GM23338 (cell line): ENCODE results near the gene STK24. TPM values are rescaled to one million over a fixed set of nuclear protein-coding genes. Genes with fewer than 3 reads are reported as not detected.

Source experiments
- ATAC-seq: fragments of 200-7000 bp; cut with Tn5 transposase; 3 replicates; pipeline ENCODE4 v1.9.1; 2020
- DNase-seq: peaks from one replicate; pipeline ENCODE4 v3.0.0-alpha.2; 2015; ENCODE audit warnings: low spot score
- H2AFZ ChIP-seq: fragments of 200-600 bp; sonication (generic); 2 replicates; pipeline ENCODE4 v1.8.0; 2016; ENCODE audit warnings: antibody characterized with exemption, mild to moderate bottlenecking, moderate library complexity
- H3F3A ChIP-seq: fragments of 200-600 bp; sonication (generic); replicated peaks from 2 replicates; pipeline ENCODE4 v1.8.0; 2017; ENCODE audit warnings: antibody characterized with exemption, mixed run types, low read depth
- H3K27ac ChIP-seq: fragments of 200-600 bp; sonication (generic); 2 replicates; pipeline ENCODE4 v1.6.1; 2016; ENCODE audit warnings: low read depth
- H3K27me3 ChIP-seq: fragments of 200-600 bp; sonication (generic); 2 replicates; pipeline ENCODE4 v1.8.0; 2016; ENCODE audit warnings: mild to moderate bottlenecking, mixed run types, moderate library complexity; ENCODE audit not compliant: insufficient read depth
- H3K36me3 ChIP-seq: fragments of 200-600 bp; sonication (generic); 2 replicates; pipeline ENCODE4 v1.8.0; 2016; ENCODE audit warnings: mild to moderate bottlenecking; ENCODE audit not compliant: insufficient read depth
- H3K4me1 ChIP-seq: fragments of 200-600 bp; sonication (generic); 2 replicates; pipeline ENCODE4 v1.8.0; 2016; ENCODE audit warnings: mild to moderate bottlenecking, moderate library complexity; ENCODE audit not compliant: insufficient read depth
- H3K4me2 ChIP-seq: fragments of 200-600 bp; sonication (generic); 2 replicates; pipeline ENCODE4 v1.7.1; 2017; ENCODE audit warnings: mixed run types
- H3K4me3 ChIP-seq: fragments of 200-600 bp; sonication (generic); 2 replicates; pipeline ENCODE4 v1.6.1; 2016; ENCODE audit warnings: mixed run types
- H3K79me2 ChIP-seq: fragments of 200-600 bp; sonication (generic); replicated peaks from 2 replicates; pipeline ENCODE4 v1.8.0; 2017; ENCODE audit warnings: mild to moderate bottlenecking; ENCODE audit not compliant: insufficient read depth
- H3K9me2 ChIP-seq: fragments of 200-600 bp; sonication (generic); 2 replicates; pipeline ENCODE4 v1.8.0; 2017; ENCODE audit not compliant: insufficient read depth
- H4K20me1 ChIP-seq: fragments of 200-600 bp; sonication (generic); replicated peaks from 2 replicates; pipeline ENCODE4 v1.8.0; 2017; ENCODE audit warnings: mild to moderate bottlenecking; ENCODE audit not compliant: insufficient read depth
- H3K27ac Mint-ChIP-seq: 2 replicates; pipeline ENCODE4 v1.8.0; 2020; ENCODE audit warnings: inconsistent platforms, mild to moderate bottlenecking, moderate library complexity, mixed read lengths
- H3K27me3 Mint-ChIP-seq: 3 replicates; pipeline ENCODE4 v1.8.0; 2022; ENCODE audit warnings: low read depth, mild to moderate bottlenecking, moderate library complexity, mixed read lengths, inconsistent platforms; ENCODE audit not compliant: insufficient read depth, poor library complexity
- H3K36me3 Mint-ChIP-seq: 3 replicates; pipeline ENCODE4 v1.8.0; 2021; ENCODE audit warnings: low read depth, mild to moderate bottlenecking, inconsistent platforms, moderate library complexity, mixed read lengths
- H3K4me1 Mint-ChIP-seq: 3 replicates; pipeline ENCODE4 v1.8.0; 2020; ENCODE audit warnings: mild to moderate bottlenecking, inconsistent platforms, mixed read lengths
- H3K4me3 Mint-ChIP-seq: 3 replicates; pipeline ENCODE4 v1.8.0; 2021; ENCODE audit warnings: moderate library complexity, mild to moderate bottlenecking, inconsistent platforms, mixed read lengths
- H3K9me3 Mint-ChIP-seq: 3 replicates; pipeline ENCODE4 v1.8.0; 2020; ENCODE audit warnings: moderate library complexity, mild to moderate bottlenecking, inconsistent platforms, mixed read lengths
- CREB1 ChIP-seq: fragments of 250-450 bp; sonication (Bioruptor Pico); IDR thresholded peaks from 2 replicates; pipeline ENCODE4 v1.5.0; 2020; ENCODE audit warnings: low read depth, mild to moderate bottlenecking, moderate library complexity
- EZH2phosphoT487 ChIP-seq: fragments of 200-600 bp; sonication (generic); IDR thresholded peaks from one replicate; pipeline ENCODE4 v1.8.1; 2018; ENCODE audit warnings: antibody characterized with exemption; ENCODE audit not compliant: unreplicated experiment
- NANOG ChIP-seq: IDR thresholded peaks from 2 replicates; pipeline ENCODE4 v1.6.1; 2016; ENCODE audit warnings: antibody characterized with exemption, borderline replicate concordance
- POLR2AphosphoS5 ChIP-seq: IDR thresholded peaks from 2 replicates; pipeline ENCODE4 v1.6.1; 2016; ENCODE audit warnings: antibody characterized with exemption, low read depth
- STAT1 ChIP-seq: IDR thresholded peaks from one replicate; pipeline ENCODE4 v1.6.1; 2016; ENCODE audit warnings: antibody characterized with exemption; ENCODE audit not compliant: unreplicated experiment
- ZNF114 ChIP-seq: fragments of 250-450 bp; sonication (Bioruptor Pico); IDR thresholded peaks from 2 replicates; pipeline ENCODE4 v1.5.0; 2020; ENCODE audit warnings: mild to moderate bottlenecking, moderate library complexity
- polyA plus RNA-seq: library from polyadenylated mRNA; unstranded; fragments of >200 nt; fragmentation: Nextera tagmentation; extraction: Ambion mirVana; gene quantifications from 2 replicates; pipeline ENCODE4 v1.2.1, GENCODE V29; 2016
- total RNA-seq: library from RNA; depleted of rRNA; stranded (reverse); fragments of >200 nt; shearing (Covaris generic); gene quantifications from 2 replicates; pipeline ENCODE4 v1.2.3, GENCODE V29; 2014
- TF ChIP-seq, protein P1 (sequence below), 2 experiments: fragments of 200-600 bp in 1 of 2; sonication (generic) in 1 of 2; conservative IDR thresholded peaks; 2 replicates each; pipeline versions ENCODE4 v1.5.1 to v1.6.1; 2016 to 2017; ENCODE audit warnings: antibody characterized with exemption in 2 of 2, low read depth in 2 of 2, mild to moderate bottlenecking in 2 of 2, moderate library complexity in 1 of 2
- TF ChIP-seq, protein P2 (sequence below): fragments of 250-450 bp; sonication (Bioruptor Pico); IDR thresholded peaks from 2 replicates; pipeline ENCODE4 v1.5.0; 2020; ENCODE audit warnings: mild to moderate bottlenecking, moderate library complexity

Gene STK24
- total and polyA plus RNA-seq, 2 experiments from 2014 or later = 56.5 to 144 TPM

GRCh38 chr13:98405107-98405571 lies 171.8 kb downstream of the STK24 start:
- Histone ChIP-seq H3K4me3 (no peak overlapping the region), H2AFZ (no peak overlapping the region), H3K79me2 (no peaks in the 10 kb centered on the region), H3K4me2 (no peak overlapping the region), H4K20me1 (no peaks in the 10 kb centered on the region), H3F3A (no peaks in the 10 kb centered on the region), H3K36me3 (no peaks in the 10 kb centered on the region), H3K9me2 (no peaks in the 10 kb centered on the region), H3K4me1 (peaks cover 5% of the 10 kb centered on the region; the same call in 1 of the 2 replicates), H3K27ac (no peak overlapping the region; the same call in 1 of the 2 replicates), H3K27me3 (no peaks in the 10 kb centered on the region)
- H3K27me3 Mint-ChIP-seq = peaks cover 2% of the 10 kb centered on the region
- H3K4me3 Mint-ChIP-seq = no peak overlapping the region
- peak; percentile 83 for DNase-seq
- H3K9me3 Mint-ChIP-seq = no peaks in the 10 kb centered on the region
- H3K4me1 Mint-ChIP-seq = peaks cover 13% of the 10 kb centered on the region
- TF ChIP-seq, protein P1, sequence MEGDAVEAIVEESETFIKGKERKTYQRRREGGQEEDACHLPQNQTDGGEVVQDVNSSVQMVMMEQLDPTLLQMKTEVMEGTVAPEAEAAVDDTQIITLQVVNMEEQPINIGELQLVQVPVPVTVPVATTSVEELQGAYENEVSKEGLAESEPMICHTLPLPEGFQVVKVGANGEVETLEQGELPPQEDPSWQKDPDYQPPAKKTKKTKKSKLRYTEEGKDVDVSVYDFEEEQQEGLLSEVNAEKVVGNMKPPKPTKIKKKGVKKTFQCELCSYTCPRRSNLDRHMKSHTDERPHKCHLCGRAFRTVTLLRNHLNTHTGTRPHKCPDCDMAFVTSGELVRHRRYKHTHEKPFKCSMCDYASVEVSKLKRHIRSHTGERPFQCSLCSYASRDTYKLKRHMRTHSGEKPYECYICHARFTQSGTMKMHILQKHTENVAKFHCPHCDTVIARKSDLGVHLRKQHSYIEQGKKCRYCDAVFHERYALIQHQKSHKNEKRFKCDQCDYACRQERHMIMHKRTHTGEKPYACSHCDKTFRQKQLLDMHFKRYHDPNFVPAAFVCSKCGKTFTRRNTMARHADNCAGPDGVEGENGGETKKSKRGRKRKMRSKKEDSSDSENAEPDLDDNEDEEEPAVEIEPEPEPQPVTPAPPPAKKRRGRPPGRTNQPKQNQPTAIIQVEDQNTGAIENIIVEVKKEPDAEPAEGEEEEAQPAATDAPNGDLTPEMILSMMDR (conservative IDR thresholded peaks at IDR 0.05; ENCODE audit: low read depth in 2 of 2) = peak in 1 of 2 experiments; percentile 26; a peak in 3 of 4 replicates
- TF ChIP-seq POLR2AphosphoS5 = no peak
- no peak for TF ChIP-seq STAT1
- no peak overlapping the region for H3K27ac Mint-ChIP-seq
- ATAC-seq = peak; percentile 93
- H3K36me3 Mint-ChIP-seq = peaks cover 3% of the 10 kb centered on the region; the same call in 2 of the 3 replicates

GRCh38 chr13:98403076-98403475 lies 173.8 kb downstream of the STK24 start:
- H3F3A ChIP-seq = no peaks in the 10 kb centered on the region
- H3K9me2 ChIP-seq = no peaks in the 10 kb centered on the region
- DNase-seq (no peak), ATAC-seq (no peak)
- peaks cover 10% of the 10 kb centered on the region; the same call in 1 of the 2 replicates for H3K4me1 ChIP-seq
- H3K4me2 ChIP-seq = no peak overlapping the region
- no peak overlapping the region for H3K27ac Mint-ChIP-seq
- peaks cover 21% of the 10 kb centered on the region for H3K4me1 Mint-ChIP-seq
- H4K20me1 ChIP-seq = no peaks in the 10 kb centered on the region; the same call in 1 of the 2 replicates
- H2AFZ ChIP-seq = no peak overlapping the region
- no peaks in the 10 kb centered on the region for H3K9me3 Mint-ChIP-seq
- no peaks in the 10 kb centered on the region for H3K36me3 ChIP-seq
- H3K4me3 ChIP-seq = no peak overlapping the region
- H3K27ac ChIP-seq = no peak overlapping the region
- no peaks in the 10 kb centered on the region; the same call in 1 of the 3 replicates for H3K36me3 Mint-ChIP-seq
- H3K27me3 ChIP-seq = no peaks in the 10 kb centered on the region
- peaks cover 2% of the 10 kb centered on the region for H3K27me3 Mint-ChIP-seq
- no peaks in the 10 kb centered on the region for H3K79me2 ChIP-seq
- H3K4me3 Mint-ChIP-seq = no peak overlapping the region
- TF ChIP-seq STAT1 = no peak
- no peak for TF ChIP-seq POLR2AphosphoS5
- no peak for TF ChIP-seq NANOG
- TF ChIP-seq, protein P2, sequence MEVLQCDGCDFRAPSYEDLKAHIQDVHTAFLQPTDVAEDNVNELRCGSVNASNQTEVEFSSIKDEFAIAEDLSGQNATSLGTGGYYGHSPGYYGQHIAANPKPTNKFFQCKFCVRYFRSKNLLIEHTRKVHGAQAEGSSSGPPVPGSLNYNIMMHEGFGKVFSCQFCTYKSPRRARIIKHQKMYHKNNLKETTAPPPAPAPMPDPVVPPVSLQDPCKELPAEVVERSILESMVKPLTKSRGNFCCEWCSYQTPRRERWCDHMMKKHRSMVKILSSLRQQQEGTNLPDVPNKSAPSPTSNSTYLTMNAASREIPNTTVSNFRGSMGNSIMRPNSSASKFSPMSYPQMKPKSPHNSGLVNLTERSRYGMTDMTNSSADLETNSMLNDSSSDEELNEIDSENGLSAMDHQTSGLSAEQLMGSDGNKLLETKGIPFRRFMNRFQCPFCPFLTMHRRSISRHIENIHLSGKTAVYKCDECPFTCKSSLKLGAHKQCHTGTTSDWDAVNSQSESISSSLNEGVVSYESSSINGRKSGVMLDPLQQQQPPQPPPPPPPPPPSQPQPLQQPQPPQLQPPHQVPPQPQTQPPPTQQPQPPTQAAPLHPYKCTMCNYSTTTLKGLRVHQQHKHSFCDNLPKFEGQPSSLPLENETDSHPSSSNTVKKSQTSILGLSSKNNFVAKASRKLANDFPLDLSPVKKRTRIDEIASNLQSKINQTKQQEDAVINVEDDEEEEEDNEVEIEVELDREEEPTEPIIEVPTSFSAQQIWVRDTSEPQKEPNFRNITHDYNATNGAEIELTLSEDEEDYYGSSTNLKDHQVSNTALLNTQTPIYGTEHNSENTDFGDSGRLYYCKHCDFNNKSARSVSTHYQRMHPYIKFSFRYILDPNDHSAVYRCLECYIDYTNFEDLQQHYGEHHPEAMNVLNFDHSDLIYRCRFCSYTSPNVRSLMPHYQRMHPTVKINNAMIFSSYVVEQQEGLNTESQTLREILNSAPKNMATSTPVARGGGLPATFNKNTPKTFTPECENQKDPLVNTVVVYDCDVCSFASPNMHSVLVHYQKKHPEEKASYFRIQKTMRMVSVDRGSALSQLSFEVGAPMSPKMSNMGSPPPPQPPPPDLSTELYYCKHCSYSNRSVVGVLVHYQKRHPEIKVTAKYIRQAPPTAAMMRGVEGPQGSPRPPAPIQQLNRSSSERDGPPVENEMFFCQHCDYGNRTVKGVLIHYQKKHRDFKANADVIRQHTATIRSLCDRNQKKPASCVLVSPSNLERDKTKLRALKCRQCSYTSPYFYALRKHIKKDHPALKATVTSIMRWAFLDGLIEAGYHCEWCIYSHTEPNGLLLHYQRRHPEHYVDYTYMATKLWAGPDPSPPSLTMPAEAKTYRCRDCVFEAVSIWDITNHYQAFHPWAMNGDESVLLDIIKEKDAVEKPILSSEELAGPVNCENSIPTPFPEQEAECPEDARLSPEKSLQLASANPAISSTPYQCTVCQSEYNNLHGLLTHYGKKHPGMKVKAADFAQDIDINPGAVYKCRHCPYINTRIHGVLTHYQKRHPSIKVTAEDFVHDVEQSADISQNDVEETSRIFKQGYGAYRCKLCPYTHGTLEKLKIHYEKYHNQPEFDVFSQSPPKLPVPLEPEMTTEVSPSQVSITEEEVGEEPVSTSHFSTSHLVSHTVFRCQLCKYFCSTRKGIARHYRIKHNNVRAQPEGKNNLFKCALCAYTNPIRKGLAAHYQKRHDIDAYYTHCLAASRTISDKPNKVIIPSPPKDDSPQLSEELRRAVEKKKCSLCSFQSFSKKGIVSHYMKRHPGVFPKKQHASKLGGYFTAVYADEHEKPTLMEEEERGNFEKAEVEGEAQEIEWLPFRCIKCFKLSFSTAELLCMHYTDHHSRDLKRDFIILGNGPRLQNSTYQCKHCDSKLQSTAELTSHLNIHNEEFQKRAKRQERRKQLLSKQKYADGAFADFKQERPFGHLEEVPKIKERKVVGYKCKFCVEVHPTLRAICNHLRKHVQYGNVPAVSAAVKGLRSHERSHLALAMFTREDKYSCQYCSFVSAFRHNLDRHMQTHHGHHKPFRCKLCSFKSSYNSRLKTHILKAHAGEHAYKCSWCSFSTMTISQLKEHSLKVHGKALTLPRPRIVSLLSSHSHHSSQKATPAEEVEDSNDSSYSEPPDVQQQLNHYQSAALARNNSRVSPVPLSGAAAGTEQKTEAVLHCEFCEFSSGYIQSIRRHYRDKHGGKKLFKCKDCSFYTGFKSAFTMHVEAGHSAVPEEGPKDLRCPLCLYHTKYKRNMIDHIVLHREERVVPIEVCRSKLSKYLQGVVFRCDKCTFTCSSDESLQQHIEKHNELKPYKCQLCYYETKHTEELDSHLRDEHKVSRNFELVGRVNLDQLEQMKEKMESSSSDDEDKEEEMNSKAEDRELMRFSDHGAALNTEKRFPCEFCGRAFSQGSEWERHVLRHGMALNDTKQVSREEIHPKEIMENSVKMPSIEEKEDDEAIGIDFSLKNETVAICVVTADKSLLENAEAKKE (CRISPR knock-in tag) = no peak
- TF ChIP-seq EZH2phosphoT487 = no peak
- no peak for TF ChIP-seq CREB1 (CRISPR knock-in tag)
- TF ChIP-seq ZNF114 (CRISPR knock-in tag) = no peak
